Stomach (tissue), 9 donors: ENCODE results near the gene CETN1. TPM values are rescaled to one million over a fixed set of nuclear protein-coding genes. Genes with fewer than 3 reads are reported as not detected.

Experiments used
- DNase-seq, 2 donors: peaks; one replicate each; pipeline versions ENCODE4 v3.0.0 to v3.0.0-alpha.2; 2013 to 2019
- H3K27ac ChIP-seq, 5 donors: fragments of 200-600 bp in 4 of 5; sonication (generic) in 4 of 5; one replicate each; pipeline ENCODE4 v1.5.1; 2013 to 2019; ENCODE audit warnings: mild to moderate bottlenecking in 1 of 5, moderate library complexity in 1 of 5
- H3K27me3 ChIP-seq, 3 donors: fragments of 200-600 bp; sonication (generic); one replicate each; pipeline ENCODE4 v1.5.1; 2017 to 2019; ENCODE audit warnings: mixed run types in 1 of 3
- H3K36me3 ChIP-seq, 4 donors: fragments of 200-600 bp; sonication (generic); 1 replicate in 3 of 4; 2 replicates in 1 of 4; pipeline ENCODE4 v1.5.1; 2016 to 2019
- H3K4me1 ChIP-seq, 4 donors: fragments of 200-600 bp; sonication (generic); one replicate each; pipeline ENCODE4 v1.5.1; 2016 to 2019
- H3K4me3 ChIP-seq, 4 donors: fragments of 200-600 bp; sonication (generic) in 3 of 4; one replicate each; pipeline ENCODE4 v1.5.1; 2016 to 2019; ENCODE audit warnings: mild to moderate bottlenecking in 1 of 4
- H3K9me3 ChIP-seq, 4 donors: fragments of 200-600 bp; sonication (generic); one replicate each; pipeline ENCODE4 v1.5.1; 2016 to 2019
- CTCF ChIP-seq, 7 experiments: fragments of 450-650 bp in 4 of 7; fragments of 200-600 bp in 3 of 7; sonication (generic) in 3 of 7; IDR thresholded peaks; one replicate each; pipeline ENCODE4 v1.5.1; 2016 to 2019; ENCODE audit warnings: antibody characterized with exemption in 7 of 7, control low read depth in 2 of 7, mild to moderate bottlenecking in 1 of 7
- EP300 ChIP-seq: sonication (generic); formaldehyde crosslinking; IDR thresholded peaks from one replicate; pipeline ENCODE4 v1.6.1; 2017; ENCODE audit warnings: antibody characterized with exemption
- POLR2A ChIP-seq, 4 donors: fragments of 450-650 bp; IDR thresholded peaks; one replicate each; pipeline ENCODE4 v1.6.1; 2016; ENCODE audit warnings: antibody characterized with exemption in 4 of 4, control low read depth in 2 of 4, mild to moderate bottlenecking in 1 of 4, moderate library complexity in 1 of 4
- POLR2AphosphoS5 ChIP-seq, 3 donors: sonication (generic); formaldehyde crosslinking; IDR thresholded peaks; one replicate each; pipeline ENCODE4 v1.6.1; 2016; ENCODE audit warnings: antibody characterized with exemption in 3 of 3
- WGBS, 5 donors: extraction: QIAGEN DNeasy Blood & Tissue Kit in 3 of 5; methylation state at CpG; one replicate each; pipeline versions ENCODE4 v1.1.5 to v1.1.7; 2013 to 2018; 5-methylcytosine and 5-hydroxymethylcytosine counted together
- intact Hi-C: fragments of 100-400 bp; cut with DNase I; formaldehyde crosslinking; loops from one replicate; pipeline ENCODE4 v1.15.1; 2023; ENCODE audit warnings: low total_unique reads
- polyA plus RNA-seq, 3 donors: library from polyadenylated mRNA; stranded (reverse); fragments of 200-250 nt; gene quantifications; one replicate each; pipeline ENCODE4 v1.2.3, GENCODE V29; 2013
- total RNA-seq, 5 donors: library from RNA; depleted of rRNA; stranded (reverse); fragments of >200 nt; gene quantifications; one replicate each; pipeline versions ENCODE4 v1.1.0 to v1.2.3, GENCODE V29; 2014 to 2016
- donor health status: healthy with polysubstance abuse.
- donor health status: Bipolar disorder and iron deficiency.
- donor health status: healthy.

Gene CETN1
- total and polyA plus RNA-seq, 8 donors: not detected

GRCh38 chr18:543447-544078 lies 36.6 kb upstream of the CETN1 start:
- Histone ChIP-seq H3K36me3 (no peaks in the 10 kb centered on the region), H3K4me1 (no peaks in the 10 kb centered on the region), H3K9me3 (no peaks in the 10 kb centered on the region), H3K27me3 (no peaks in the 10 kb centered on the region), H3K27ac (no peak overlapping the region), H3K4me3 (no peak overlapping the region)
- intact Hi-C loops: no loop called here
- TF ChIP-seq CTCF (IDR thresholded peaks at IDR 0.05): no peak
- no peak for TF ChIP-seq EP300
- no peak for TF ChIP-seq POLR2A (IDR thresholded peaks at IDR 0.05)
- no peak for TF ChIP-seq POLR2AphosphoS5 (IDR thresholded peaks at IDR 0.05)
- peak in 1 of 2 donors; percentile 34 for DNase-seq
- WGBS, 5 donors: 59 to 82% (median 79%) methylated on average over 4 of the region's 4 CpGs

- WGBS, 5 donors: 76 to 89% (median 86%) methylated on average over 3 of the region's 3 CpGs
- no peak for TF ChIP-seq POLR2A (IDR thresholded peaks at IDR 0.05)
- TF ChIP-seq EP300: no peak
- no peak for TF ChIP-seq CTCF (IDR thresholded peaks at IDR 0.05)
- no peak for TF ChIP-seq POLR2AphosphoS5 (IDR thresholded peaks at IDR 0.05)
These were observed 30.2 kb upstream of the CETN1 start for GRCh38 chr18:549967-550366.

GRCh38 chr18:551404-552061 lies 28.6 kb upstream of the CETN1 start:
- Histone ChIP-seq H3K4me3 (no peak overlapping the region), H3K4me1 (no peaks in the 10 kb centered on the region), H3K27ac (no peak overlapping the region), H3K9me3 (no peaks in the 10 kb centered on the region), H3K36me3 (no peaks in the 10 kb centered on the region), H3K27me3 (no peaks in the 10 kb centered on the region)
- TF ChIP-seq EP300 (no peak), CTCF (IDR thresholded peaks at IDR 0.05) (no peak), POLR2AphosphoS5 (IDR thresholded peaks at IDR 0.05) (no peak), POLR2A (IDR thresholded peaks at IDR 0.05) (no peak)
- intact Hi-C loops: no loop called here
- DNase-seq: no peak
- WGBS, 5 donors: 77 to 85% (median 80%) methylated on average over 4 of the region's 4 CpGs

More at GRCh38 chr18:549967-550366, 30.2 kb upstream of the CETN1 start:
- H3K36me3 ChIP-seq: no peaks in the 10 kb centered on the region
- no peak overlapping the region for H3K27ac ChIP-seq
- no peak overlapping the region for H3K4me3 ChIP-seq
- intact Hi-C loops: no loop called here
- no peaks in the 10 kb centered on the region for H3K9me3 ChIP-seq
- no peak for DNase-seq
- H3K27me3 ChIP-seq: no peaks in the 10 kb centered on the region
- H3K4me1 ChIP-seq: no peaks in the 10 kb centered on the region

GRCh38 chr18:555705-556457 lies 24.3 kb upstream of the CETN1 start:
- Histone ChIP-seq H3K27ac (no peak overlapping the region), H3K4me3 (no peak overlapping the region), H3K4me1 (no peaks in the 10 kb centered on the region), H3K9me3 (no peaks in the 10 kb centered on the region), H3K27me3 (no peaks in the 10 kb centered on the region), H3K36me3 (no peaks in the 10 kb centered on the region)
- WGBS, 5 donors: 68 to 85% (median 77%) methylated on average over 13 of the region's 13 CpGs
- no peak for DNase-seq
- intact Hi-C loops: no loop called here
- TF ChIP-seq POLR2A (IDR thresholded peaks at IDR 0.05) (no peak), CTCF (IDR thresholded peaks at IDR 0.05) (no peak), POLR2AphosphoS5 (IDR thresholded peaks at IDR 0.05) (no peak), EP300 (no peak)
